Measurements from ENCODE around the gene RSPO3.

Gene RSPO3

GRCh38 chr6:127114214-127114760 lies 4.2 kb upstream of the RSPO3 start:
- no peak for DNase-seq

DNA sequence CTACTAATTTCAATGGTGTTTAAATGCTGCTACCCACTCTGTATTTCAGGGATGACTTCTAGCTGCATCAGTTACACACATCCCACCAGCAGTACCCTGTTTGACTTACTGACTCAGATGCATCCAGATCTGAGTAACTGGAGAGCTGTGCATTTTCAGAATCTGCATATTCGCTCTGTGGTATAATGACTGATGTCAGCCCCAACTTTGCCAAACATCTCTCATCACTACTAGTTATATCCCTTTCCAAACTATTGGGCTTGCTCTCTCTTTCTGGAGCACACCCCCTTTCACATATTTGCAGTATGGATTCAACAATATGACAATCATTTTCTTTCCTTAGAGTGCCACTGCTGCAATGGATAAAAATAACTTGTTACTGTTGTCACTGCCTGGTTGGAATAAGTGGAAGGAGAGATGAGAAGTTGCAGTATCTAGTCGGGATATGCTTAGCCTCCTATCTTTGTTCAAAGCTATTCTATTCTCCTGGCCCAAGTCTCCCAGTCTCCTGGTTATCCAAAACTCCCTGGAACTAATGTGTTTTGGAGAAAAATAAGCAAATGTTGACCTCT lies 3.3 kb upstream of the RSPO3 start:
- no peak for DNase-seq

- no peak for DNase-seq
These were observed 2.7 kb upstream of the RSPO3 start for GRCh38 chr6:127115746-127116145.

DNA sequence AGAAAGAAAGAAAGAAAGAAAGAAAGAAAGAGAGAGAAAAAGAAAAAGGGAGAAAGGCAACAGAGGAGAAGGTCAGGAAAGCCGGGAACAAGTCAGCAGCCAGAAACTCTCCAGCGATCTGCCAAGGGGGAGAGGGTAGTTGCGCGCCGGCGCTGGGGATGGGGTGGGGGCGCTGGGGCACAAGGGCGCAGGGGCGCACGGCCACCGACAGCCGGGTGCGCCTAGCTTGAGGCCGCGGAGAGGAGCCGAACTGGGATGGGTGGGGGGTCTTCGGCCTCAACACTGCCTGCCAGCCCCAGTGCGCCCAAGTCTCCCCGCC lies 533 bp upstream of the RSPO3 start:
- no peak for DNase-seq

DNA sequence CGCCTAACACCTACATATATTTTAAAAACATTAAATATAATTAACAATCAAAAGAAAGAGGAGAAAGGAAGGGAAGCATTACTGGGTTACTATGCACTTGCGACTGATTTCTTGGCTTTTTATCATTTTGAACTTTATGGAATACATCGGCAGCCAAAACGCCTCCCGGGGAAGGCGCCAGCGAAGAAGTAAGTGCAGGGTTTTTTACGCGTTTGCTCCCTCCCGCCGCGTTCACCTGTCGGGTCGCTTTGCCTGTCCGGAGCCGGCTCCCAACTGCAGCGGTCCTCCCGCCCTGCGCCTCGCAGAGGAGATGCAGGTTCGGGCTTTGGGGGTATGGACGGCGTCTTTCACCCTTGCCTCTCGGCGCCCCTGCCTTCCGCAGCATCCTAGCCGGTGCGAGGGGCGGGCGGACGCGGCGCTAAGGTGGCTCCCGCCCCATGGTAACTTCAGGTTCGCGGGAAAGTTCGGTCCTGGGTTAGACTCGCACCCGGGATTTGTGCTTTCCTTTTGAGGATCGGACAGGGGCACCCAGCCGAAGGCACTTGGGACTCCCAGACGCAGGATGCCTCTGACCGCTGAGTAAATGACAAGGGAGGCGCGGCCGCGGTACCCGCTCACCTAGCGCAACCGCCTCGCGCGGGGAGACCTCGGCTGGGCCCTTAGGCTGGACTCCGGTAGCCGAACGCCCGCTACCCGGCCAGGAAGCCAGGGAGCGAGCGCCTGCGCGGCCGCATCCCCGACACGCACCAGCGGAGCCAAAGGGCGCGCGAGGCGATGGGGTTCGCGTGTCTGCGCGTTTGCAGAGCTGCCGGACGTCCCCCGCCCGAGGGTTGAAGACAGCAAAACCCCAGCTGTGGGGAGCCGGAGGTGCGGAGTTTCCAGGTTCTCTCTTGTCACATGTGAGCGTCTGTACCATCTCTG lies 891 bp downstream of the RSPO3 start:
- DNase-seq = no peak

GRCh38 chr6:127120023-127120786 lies 1.7 kb downstream of the RSPO3 start:
- no peak for DNase-seq

DNA sequence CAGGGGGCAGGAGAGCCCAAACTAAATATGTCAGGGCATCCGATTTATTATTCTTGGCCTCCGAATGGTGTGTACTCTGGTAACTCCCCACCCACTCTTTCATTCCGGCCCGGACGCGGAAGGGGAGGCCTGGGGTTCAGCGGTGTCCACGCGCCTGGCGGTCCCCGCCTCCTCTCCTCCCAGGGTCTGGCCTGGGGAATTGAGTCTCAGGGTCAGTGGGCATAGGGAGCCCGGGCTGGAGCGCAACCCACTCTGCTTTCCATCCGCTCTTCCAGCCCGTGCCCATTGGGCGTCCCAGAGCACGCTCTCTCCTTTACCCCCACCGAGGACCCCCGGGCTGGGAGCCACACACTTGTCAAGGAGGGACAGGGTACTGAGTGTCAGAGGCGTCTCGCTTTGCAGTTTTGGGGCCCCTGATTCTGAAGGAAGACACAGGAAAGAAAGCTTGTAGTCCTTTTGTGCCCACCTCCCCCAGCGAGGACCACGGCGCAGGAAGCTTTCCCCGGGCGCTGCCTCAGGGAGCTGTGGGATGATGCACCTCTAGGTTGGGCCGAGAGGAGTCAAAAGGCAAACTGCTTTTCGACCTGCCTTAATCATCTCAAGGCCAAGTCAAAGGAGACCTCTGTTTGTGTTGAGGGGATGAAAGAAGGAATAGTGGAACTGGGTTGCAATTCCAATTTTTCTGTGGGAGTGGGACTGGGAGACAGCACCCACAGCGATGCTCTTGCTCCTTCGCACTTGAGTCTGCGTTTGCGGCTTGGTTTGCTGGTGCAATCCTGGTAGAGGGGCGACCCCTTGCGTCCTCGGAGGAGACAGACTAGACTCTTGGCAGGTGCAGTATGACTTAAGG lies 2.5 kb downstream of the RSPO3 start:
- DNase-seq = peak; percentile 54

- DNase-seq = no peak
These were observed 3.1 kb downstream of the RSPO3 start for GRCh38 chr6:127121637-127121960.

- DNase-seq = no peak
These were observed 5.7 kb downstream of the RSPO3 start for GRCh38 chr6:127124172-127124571.

GRCh38 chr6:127124680-127125079 lies 6.2 kb downstream of the RSPO3 start:
- no peak for DNase-seq

- DNase-seq = no peak
These were observed 9.6 kb downstream of the RSPO3 start for GRCh38 chr6:127128066-127128465.

DNA sequence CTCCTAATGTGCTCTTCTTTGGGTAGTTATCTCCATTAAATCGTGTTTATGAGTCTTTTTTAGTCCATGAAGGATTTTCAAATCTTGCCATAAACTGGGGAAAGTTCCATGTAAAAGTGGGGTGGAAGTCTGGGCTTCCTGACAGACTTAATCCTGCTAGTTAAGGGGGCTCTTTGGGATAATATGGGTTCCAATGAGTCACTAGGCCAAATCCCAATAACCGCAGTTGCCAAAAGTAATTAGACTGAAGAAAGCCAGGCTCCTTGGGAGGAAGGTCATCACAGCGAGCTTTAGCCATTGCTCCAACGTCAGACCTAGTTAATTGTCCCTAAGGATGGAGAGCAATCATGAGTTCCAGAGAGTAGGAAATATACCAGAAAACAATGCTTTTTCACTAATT lies 10.8 kb downstream of the RSPO3 start:
- no peak for DNase-seq

- DNase-seq = no peak
These were observed 12.8 kb downstream of the RSPO3 start for GRCh38 chr6:127131275-127131674.

DNA sequence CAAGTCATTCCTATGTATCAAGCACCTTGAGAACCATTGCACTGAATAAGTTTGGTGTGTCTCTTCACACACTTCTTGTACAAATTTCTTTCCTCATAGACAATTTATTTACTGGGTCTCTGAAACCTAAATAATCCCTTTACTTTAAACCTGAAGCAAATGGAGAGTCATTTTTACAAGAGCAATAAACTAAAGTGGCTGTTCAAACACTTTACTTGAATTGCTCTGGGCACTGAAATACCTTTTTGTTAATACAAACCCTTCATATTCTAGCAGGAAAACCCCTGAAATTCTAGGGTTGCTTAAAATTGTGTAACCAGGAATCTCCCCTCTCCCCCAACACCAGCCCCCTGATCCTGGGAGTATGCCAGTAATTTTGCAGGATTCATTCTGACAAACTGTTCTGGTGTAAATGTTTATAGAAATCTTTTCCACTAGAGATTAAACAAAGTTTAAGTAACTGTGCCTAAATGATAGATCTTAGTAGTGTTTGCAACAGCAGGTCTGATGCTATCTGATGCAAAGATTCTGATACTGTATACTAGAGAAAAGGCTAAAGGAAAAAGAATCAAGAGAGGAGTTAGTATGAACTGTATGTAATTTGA lies 13.4 kb downstream of the RSPO3 start:
- DNase-seq = no peak

DNA sequence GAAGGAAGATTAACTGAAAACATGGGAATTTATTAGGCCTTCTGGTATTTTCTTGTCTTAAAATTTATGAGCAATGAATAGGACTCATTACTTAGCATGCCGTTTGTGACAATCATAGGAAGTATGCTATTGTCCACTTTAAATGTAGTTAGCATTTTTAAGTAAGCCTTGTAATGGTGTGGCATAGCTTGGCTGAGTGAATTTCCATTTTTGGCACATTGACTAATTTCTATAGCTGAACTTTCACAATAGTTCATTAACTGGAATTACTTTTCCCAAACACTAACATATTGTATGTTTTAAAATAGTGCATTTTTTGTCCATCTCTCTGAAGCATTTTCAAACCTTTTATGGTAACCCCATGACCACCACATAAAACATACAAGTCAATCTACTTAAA lies 15.7 kb downstream of the RSPO3 start:
- DNase-seq = no peak

DNA sequence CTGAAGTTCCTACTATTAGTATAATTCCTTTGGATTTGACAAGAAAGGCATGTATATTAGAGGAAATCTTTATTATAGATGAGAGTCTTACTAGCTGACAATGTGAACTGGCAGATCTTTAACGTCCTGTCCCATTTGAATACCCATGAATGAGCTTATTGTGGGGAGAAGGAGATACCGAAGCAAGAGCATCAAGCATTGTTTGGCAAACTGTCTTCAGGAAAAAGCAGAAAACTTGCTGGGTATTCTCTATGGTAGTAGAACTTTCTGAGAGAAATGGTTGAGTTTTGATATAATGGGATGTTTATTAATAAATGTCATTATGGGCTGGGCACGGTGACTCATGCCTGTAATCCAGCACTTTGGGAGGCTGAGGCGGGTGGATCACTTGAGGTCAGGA lies 18.3 kb downstream of the RSPO3 start:
- DNase-seq = no peak

DNA sequence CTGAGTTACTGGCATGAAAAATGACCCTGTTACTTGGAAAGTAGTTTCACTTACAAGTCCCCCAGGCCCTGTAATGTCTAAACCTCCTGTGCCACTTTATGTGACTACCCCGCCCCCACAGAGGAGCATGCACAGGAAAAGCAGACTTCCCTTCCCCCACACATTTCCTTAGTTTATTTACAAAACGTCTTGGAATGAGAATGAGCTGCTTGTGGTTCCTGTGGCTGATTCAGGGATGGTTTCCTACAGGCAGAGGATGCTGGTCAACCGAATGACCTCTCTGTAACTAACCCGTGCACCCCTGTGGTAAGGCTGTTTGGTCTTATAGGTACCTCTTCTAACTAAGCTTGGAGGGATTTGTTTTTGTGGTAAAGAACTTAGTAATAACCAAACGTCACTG lies 28.5 kb downstream of the RSPO3 start:
- no peak for DNase-seq

DNA sequence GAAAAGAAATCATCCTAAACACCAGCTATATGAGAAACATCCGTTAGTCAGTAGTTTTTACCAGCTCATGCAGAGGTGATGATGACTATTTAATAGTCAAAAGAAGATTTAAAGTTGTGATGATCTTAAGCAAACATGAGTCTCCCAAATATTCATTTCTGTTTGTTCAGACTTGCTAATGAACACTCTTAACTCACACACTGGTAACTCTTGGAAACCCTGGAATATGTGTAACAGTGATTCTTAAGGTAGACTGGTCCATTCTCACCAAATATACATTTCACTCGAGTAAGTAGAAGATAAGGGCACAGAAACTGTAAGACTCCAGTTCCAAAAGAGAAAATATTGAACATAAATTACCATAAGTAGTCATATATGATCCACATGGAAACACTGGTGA lies 29.1 kb downstream of the RSPO3 start:
- DNase-seq = no peak

DNA sequence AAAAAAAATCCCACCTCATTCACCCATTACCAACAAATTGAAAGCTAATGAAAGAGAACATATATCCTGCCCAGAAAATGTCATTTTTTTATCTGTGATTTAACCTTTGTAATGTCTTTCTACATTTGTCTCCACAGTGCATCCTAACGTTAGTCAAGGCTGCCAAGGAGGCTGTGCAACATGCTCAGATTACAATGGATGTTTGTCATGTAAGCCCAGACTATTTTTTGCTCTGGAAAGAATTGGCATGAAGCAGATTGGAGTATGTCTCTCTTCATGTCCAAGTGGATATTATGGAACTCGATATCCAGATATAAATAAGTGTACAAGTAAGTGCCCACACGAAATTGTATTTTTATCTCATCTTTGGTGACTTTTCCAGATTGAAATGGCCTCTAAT lies 30.0 kb downstream of the RSPO3 start:
- DNase-seq = no peak

DNA sequence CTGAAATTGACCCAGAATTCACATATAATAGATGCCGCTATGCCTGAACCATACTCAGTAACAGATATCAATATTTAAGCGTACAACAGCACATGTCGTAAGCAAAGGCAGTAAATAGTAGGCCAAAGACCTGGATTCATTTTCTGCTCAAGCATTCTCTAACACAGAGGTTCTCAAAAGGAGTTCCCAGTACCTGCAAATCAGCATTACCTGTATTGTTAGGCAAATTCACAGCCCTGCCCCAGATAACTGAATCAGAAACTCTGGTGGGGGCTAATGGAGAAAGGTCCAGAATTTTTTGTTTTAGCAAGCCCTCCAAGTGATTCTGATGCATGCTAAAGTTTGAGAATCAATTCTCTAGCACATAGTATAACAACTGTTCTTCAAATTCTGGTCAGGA lies 36.0 kb downstream of the RSPO3 start:
- no peak for DNase-seq

DNA sequence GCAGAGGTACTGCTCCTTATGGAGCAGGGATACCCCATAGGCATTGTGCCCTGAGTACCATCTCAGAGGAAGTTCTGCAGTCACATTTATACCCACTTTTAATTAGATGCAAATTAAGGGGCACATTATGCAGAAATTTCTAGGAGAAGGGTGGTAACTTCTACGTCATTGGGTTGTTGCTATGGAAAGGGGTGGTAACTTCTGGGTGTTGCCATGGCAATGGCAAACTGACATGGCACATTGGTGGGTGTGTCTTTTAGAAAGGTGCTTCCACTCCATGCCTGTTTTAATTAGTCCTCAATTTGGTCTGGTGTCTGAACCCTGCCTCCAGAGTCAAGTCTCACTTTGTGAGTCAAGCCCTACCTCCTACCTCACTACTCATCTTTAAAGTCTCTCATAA lies 42.0 kb downstream of the RSPO3 start:
- no peak for DNase-seq

GRCh38 chr6:127162836-127163235 lies 44.4 kb downstream of the RSPO3 start:
- no peak for DNase-seq

GRCh38 chr6:127164036-127164435 lies 45.6 kb downstream of the RSPO3 start:
- DNase-seq = no peak
